GM23338 (cell line): ENCODE results near the gene PKHD1. TPM values are rescaled to one million over a fixed set of nuclear protein-coding genes. Genes with fewer than 3 reads are reported as not detected.

Experiments used
- ATAC-seq: fragments of 200-7000 bp; cut with Tn5 transposase; 3 replicates; pipeline ENCODE4 v1.9.1; 2020
- DNase-seq: peaks from one replicate; pipeline ENCODE4 v3.0.0-alpha.2; 2015; ENCODE audit warnings: low spot score
- H2AFZ ChIP-seq: fragments of 200-600 bp; sonication (generic); 2 replicates; pipeline ENCODE4 v1.8.0; 2016; ENCODE audit warnings: antibody characterized with exemption, mild to moderate bottlenecking, moderate library complexity
- H3F3A ChIP-seq: fragments of 200-600 bp; sonication (generic); replicated peaks from 2 replicates; pipeline ENCODE4 v1.8.0; 2017; ENCODE audit warnings: antibody characterized with exemption, mixed run types, low read depth
- H3K27ac ChIP-seq: fragments of 200-600 bp; sonication (generic); 2 replicates; pipeline ENCODE4 v1.6.1; 2016; ENCODE audit warnings: low read depth
- H3K27me3 ChIP-seq: fragments of 200-600 bp; sonication (generic); 2 replicates; pipeline ENCODE4 v1.8.0; 2016; ENCODE audit warnings: mild to moderate bottlenecking, mixed run types, moderate library complexity; ENCODE audit not compliant: insufficient read depth
- H3K36me3 ChIP-seq: fragments of 200-600 bp; sonication (generic); 2 replicates; pipeline ENCODE4 v1.8.0; 2016; ENCODE audit warnings: mild to moderate bottlenecking; ENCODE audit not compliant: insufficient read depth
- H3K4me1 ChIP-seq: fragments of 200-600 bp; sonication (generic); 2 replicates; pipeline ENCODE4 v1.8.0; 2016; ENCODE audit warnings: mild to moderate bottlenecking, moderate library complexity; ENCODE audit not compliant: insufficient read depth
- H3K4me2 ChIP-seq: fragments of 200-600 bp; sonication (generic); 2 replicates; pipeline ENCODE4 v1.7.1; 2017; ENCODE audit warnings: mixed run types
- H3K4me3 ChIP-seq: fragments of 200-600 bp; sonication (generic); 2 replicates; pipeline ENCODE4 v1.6.1; 2016; ENCODE audit warnings: mixed run types
- H3K79me2 ChIP-seq: fragments of 200-600 bp; sonication (generic); replicated peaks from 2 replicates; pipeline ENCODE4 v1.8.0; 2017; ENCODE audit warnings: mild to moderate bottlenecking; ENCODE audit not compliant: insufficient read depth
- H3K9me2 ChIP-seq: fragments of 200-600 bp; sonication (generic); 2 replicates; pipeline ENCODE4 v1.8.0; 2017; ENCODE audit not compliant: insufficient read depth
- H4K20me1 ChIP-seq: fragments of 200-600 bp; sonication (generic); replicated peaks from 2 replicates; pipeline ENCODE4 v1.8.0; 2017; ENCODE audit warnings: mild to moderate bottlenecking; ENCODE audit not compliant: insufficient read depth
- H3K27ac Mint-ChIP-seq: 2 replicates; pipeline ENCODE4 v1.8.0; 2020; ENCODE audit warnings: inconsistent platforms, mild to moderate bottlenecking, moderate library complexity, mixed read lengths
- H3K27me3 Mint-ChIP-seq: 3 replicates; pipeline ENCODE4 v1.8.0; 2022; ENCODE audit warnings: low read depth, mild to moderate bottlenecking, moderate library complexity, mixed read lengths, inconsistent platforms; ENCODE audit not compliant: insufficient read depth, poor library complexity
- H3K36me3 Mint-ChIP-seq: 3 replicates; pipeline ENCODE4 v1.8.0; 2021; ENCODE audit warnings: low read depth, mild to moderate bottlenecking, inconsistent platforms, moderate library complexity, mixed read lengths
- H3K4me1 Mint-ChIP-seq: 3 replicates; pipeline ENCODE4 v1.8.0; 2020; ENCODE audit warnings: mild to moderate bottlenecking, inconsistent platforms, mixed read lengths
- H3K4me3 Mint-ChIP-seq: 3 replicates; pipeline ENCODE4 v1.8.0; 2021; ENCODE audit warnings: moderate library complexity, mild to moderate bottlenecking, inconsistent platforms, mixed read lengths
- H3K9me3 Mint-ChIP-seq: 3 replicates; pipeline ENCODE4 v1.8.0; 2020; ENCODE audit warnings: moderate library complexity, mild to moderate bottlenecking, inconsistent platforms, mixed read lengths
- EZH2 ChIP-seq: fragments of 200-600 bp; sonication (generic); IDR thresholded peaks from one replicate; pipeline ENCODE4 v1.8.0; 2017; ENCODE audit warnings: antibody characterized with exemption, mild to moderate bottlenecking, low read depth; ENCODE audit not compliant: unreplicated experiment
- EZH2phosphoT487 ChIP-seq: fragments of 200-600 bp; sonication (generic); IDR thresholded peaks from one replicate; pipeline ENCODE4 v1.8.1; 2018; ENCODE audit warnings: antibody characterized with exemption; ENCODE audit not compliant: unreplicated experiment
- POLR2AphosphoS5 ChIP-seq: IDR thresholded peaks from 2 replicates; pipeline ENCODE4 v1.6.1; 2016; ENCODE audit warnings: antibody characterized with exemption, low read depth
- STAT1 ChIP-seq: IDR thresholded peaks from one replicate; pipeline ENCODE4 v1.6.1; 2016; ENCODE audit warnings: antibody characterized with exemption; ENCODE audit not compliant: unreplicated experiment
- ZNF331 ChIP-seq: fragments of 250-450 bp; sonication (Bioruptor Pico); IDR thresholded peaks from 2 replicates; pipeline ENCODE4 v1.5.0; 2020; ENCODE audit warnings: low read depth, mild to moderate bottlenecking, moderate library complexity
- polyA plus RNA-seq: library from polyadenylated mRNA; unstranded; fragments of >200 nt; fragmentation: Nextera tagmentation; extraction: Ambion mirVana; gene quantifications from 2 replicates; pipeline ENCODE4 v1.2.1, GENCODE V29; 2016
- total RNA-seq: library from RNA; depleted of rRNA; stranded (reverse); fragments of >200 nt; shearing (Covaris generic); gene quantifications from 2 replicates; pipeline ENCODE4 v1.2.3, GENCODE V29; 2014
- TF ChIP-seq, protein P1 (sequence below): fragments of 250-450 bp; sonication (Bioruptor Pico); IDR thresholded peaks from 2 replicates; pipeline ENCODE4 v1.5.0; 2020; ENCODE audit warnings: mild to moderate bottlenecking, moderate library complexity
- TF ChIP-seq, protein P2 (sequence below), 2 experiments: fragments of 200-600 bp in 1 of 2; sonication (generic) in 1 of 2; conservative IDR thresholded peaks; 2 replicates each; pipeline versions ENCODE4 v1.5.1 to v1.6.1; 2016 to 2017; ENCODE audit warnings: antibody characterized with exemption in 2 of 2, low read depth in 2 of 2, mild to moderate bottlenecking in 2 of 2, moderate library complexity in 1 of 2

The PKHD1 gene
- total and polyA plus RNA-seq, 2 experiments from 2014 or later: 0.03 to 0.07 TPM

DNA sequence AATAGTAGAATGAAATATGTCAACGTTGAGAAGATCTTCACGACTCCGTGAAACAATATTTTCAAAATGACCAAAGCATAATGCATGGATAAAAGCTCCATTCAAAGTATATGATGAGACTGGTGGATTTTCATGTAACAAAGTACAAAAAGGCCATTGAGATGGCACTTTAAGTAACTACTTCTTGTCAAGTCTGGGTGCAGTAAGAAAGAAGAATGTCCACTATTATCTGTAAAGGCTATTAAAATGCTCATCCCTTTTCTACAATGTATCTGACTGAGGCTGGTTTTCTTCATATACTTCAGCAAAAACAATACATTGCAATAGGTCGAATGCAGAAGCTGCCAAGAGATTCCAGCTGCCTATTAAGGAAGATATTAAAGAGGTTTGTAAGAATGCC lies 457.4 kb downstream of the PKHD1 start (continued):
- TF ChIP-seq, protein P1, sequence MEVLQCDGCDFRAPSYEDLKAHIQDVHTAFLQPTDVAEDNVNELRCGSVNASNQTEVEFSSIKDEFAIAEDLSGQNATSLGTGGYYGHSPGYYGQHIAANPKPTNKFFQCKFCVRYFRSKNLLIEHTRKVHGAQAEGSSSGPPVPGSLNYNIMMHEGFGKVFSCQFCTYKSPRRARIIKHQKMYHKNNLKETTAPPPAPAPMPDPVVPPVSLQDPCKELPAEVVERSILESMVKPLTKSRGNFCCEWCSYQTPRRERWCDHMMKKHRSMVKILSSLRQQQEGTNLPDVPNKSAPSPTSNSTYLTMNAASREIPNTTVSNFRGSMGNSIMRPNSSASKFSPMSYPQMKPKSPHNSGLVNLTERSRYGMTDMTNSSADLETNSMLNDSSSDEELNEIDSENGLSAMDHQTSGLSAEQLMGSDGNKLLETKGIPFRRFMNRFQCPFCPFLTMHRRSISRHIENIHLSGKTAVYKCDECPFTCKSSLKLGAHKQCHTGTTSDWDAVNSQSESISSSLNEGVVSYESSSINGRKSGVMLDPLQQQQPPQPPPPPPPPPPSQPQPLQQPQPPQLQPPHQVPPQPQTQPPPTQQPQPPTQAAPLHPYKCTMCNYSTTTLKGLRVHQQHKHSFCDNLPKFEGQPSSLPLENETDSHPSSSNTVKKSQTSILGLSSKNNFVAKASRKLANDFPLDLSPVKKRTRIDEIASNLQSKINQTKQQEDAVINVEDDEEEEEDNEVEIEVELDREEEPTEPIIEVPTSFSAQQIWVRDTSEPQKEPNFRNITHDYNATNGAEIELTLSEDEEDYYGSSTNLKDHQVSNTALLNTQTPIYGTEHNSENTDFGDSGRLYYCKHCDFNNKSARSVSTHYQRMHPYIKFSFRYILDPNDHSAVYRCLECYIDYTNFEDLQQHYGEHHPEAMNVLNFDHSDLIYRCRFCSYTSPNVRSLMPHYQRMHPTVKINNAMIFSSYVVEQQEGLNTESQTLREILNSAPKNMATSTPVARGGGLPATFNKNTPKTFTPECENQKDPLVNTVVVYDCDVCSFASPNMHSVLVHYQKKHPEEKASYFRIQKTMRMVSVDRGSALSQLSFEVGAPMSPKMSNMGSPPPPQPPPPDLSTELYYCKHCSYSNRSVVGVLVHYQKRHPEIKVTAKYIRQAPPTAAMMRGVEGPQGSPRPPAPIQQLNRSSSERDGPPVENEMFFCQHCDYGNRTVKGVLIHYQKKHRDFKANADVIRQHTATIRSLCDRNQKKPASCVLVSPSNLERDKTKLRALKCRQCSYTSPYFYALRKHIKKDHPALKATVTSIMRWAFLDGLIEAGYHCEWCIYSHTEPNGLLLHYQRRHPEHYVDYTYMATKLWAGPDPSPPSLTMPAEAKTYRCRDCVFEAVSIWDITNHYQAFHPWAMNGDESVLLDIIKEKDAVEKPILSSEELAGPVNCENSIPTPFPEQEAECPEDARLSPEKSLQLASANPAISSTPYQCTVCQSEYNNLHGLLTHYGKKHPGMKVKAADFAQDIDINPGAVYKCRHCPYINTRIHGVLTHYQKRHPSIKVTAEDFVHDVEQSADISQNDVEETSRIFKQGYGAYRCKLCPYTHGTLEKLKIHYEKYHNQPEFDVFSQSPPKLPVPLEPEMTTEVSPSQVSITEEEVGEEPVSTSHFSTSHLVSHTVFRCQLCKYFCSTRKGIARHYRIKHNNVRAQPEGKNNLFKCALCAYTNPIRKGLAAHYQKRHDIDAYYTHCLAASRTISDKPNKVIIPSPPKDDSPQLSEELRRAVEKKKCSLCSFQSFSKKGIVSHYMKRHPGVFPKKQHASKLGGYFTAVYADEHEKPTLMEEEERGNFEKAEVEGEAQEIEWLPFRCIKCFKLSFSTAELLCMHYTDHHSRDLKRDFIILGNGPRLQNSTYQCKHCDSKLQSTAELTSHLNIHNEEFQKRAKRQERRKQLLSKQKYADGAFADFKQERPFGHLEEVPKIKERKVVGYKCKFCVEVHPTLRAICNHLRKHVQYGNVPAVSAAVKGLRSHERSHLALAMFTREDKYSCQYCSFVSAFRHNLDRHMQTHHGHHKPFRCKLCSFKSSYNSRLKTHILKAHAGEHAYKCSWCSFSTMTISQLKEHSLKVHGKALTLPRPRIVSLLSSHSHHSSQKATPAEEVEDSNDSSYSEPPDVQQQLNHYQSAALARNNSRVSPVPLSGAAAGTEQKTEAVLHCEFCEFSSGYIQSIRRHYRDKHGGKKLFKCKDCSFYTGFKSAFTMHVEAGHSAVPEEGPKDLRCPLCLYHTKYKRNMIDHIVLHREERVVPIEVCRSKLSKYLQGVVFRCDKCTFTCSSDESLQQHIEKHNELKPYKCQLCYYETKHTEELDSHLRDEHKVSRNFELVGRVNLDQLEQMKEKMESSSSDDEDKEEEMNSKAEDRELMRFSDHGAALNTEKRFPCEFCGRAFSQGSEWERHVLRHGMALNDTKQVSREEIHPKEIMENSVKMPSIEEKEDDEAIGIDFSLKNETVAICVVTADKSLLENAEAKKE (CRISPR knock-in tag): no peak
- TF ChIP-seq EZH2: no peak
- TF ChIP-seq POLR2AphosphoS5: no peak

- no peak overlapping the region for H3K4me3 Mint-ChIP-seq
These were observed 461.0 kb downstream of the PKHD1 start for GRCh38 chr6:51626391-51626790.

More at GRCh38 chr6:51626391-51626790, 461.0 kb downstream of the PKHD1 start:
- H3K4me3 ChIP-seq: no peak overlapping the region
- no peaks in the 10 kb centered on the region for H3K27me3 ChIP-seq
- H4K20me1 ChIP-seq: no peaks in the 10 kb centered on the region
- Mint-ChIP-seq H3K4me1 (no peaks in the 10 kb centered on the region), H3K36me3 (no peaks in the 10 kb centered on the region), H3K27me3 (no peaks in the 10 kb centered on the region), H3K9me3 (peaks cover 8% of the 10 kb centered on the region; the same call in 1 of the 3 replicates), H3K27ac (no peak overlapping the region)
- DNase-seq (no peak), ATAC-seq (no peak)
- no peaks in the 10 kb centered on the region for H3K36me3 ChIP-seq
- H3K79me2 ChIP-seq: no peaks in the 10 kb centered on the region
- H2AFZ ChIP-seq: no peak overlapping the region
- H3F3A ChIP-seq: no peaks in the 10 kb centered on the region
- no peaks in the 10 kb centered on the region for H3K9me2 ChIP-seq
- TF ChIP-seq EZH2phosphoT487 (no peak), STAT1 (no peak), EZH2 (no peak), ZNF331 (CRISPR knock-in tag) (no peak)
- TF ChIP-seq, protein P2, sequence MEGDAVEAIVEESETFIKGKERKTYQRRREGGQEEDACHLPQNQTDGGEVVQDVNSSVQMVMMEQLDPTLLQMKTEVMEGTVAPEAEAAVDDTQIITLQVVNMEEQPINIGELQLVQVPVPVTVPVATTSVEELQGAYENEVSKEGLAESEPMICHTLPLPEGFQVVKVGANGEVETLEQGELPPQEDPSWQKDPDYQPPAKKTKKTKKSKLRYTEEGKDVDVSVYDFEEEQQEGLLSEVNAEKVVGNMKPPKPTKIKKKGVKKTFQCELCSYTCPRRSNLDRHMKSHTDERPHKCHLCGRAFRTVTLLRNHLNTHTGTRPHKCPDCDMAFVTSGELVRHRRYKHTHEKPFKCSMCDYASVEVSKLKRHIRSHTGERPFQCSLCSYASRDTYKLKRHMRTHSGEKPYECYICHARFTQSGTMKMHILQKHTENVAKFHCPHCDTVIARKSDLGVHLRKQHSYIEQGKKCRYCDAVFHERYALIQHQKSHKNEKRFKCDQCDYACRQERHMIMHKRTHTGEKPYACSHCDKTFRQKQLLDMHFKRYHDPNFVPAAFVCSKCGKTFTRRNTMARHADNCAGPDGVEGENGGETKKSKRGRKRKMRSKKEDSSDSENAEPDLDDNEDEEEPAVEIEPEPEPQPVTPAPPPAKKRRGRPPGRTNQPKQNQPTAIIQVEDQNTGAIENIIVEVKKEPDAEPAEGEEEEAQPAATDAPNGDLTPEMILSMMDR (conservative IDR thresholded peaks at IDR 0.05; ENCODE audit: low read depth in 2 of 2): no peak
- H3K4me1 ChIP-seq: no peaks in the 10 kb centered on the region
- H3K4me2 ChIP-seq: no peak overlapping the region
- H3K27ac ChIP-seq: no peak overlapping the region
